KOPT-K1 (cell line): ENCODE results near the gene PDPK1.
"Not testable (repeated sequence)": the region's sequence is repeated elsewhere in the genome, so short reads cannot be mapped to it uniquely, and the experiment has no call there.

ENCODE experiments used
- H3K27ac ChIP-seq: fragments of 200-600 bp; sonication (generic); 2 replicates; pipeline ENCODE4 v1.5.1; 2016; ENCODE audit warnings: antibody characterized with exemption, mild to moderate bottlenecking, low read depth, low read length; ENCODE audit not compliant: poor library complexity, severe bottlenecking
- H3K36me3 ChIP-seq: fragments of 200-600 bp; sonication (generic); 2 replicates; pipeline ENCODE4 v1.5.1; 2017; ENCODE audit warnings: antibody characterized with exemption, mild to moderate bottlenecking, low read length, moderate library complexity; ENCODE audit not compliant: insufficient read depth
- H3K9me3 ChIP-seq: fragments of 200-600 bp; sonication (generic); 2 replicates; pipeline ENCODE4 v1.5.1; 2017; ENCODE audit warnings: antibody characterized with exemption, low read length, mild to moderate bottlenecking; ENCODE audit not compliant: insufficient read depth, poor library complexity, severe bottlenecking

The PDPK1 gene

GRCh38 chr16:2539845-2540458, 2.1 kb downstream of the PDPK1 start:
- not testable (repeated sequence) for H3K27ac ChIP-seq, H3K36me3 ChIP-seq, H3K9me3 ChIP-seq

GRCh38 chr16:2540912-2541311, 3.1 kb downstream of the PDPK1 start:
- not testable (repeated sequence) for H3K9me3 ChIP-seq, H3K36me3 ChIP-seq, H3K27ac ChIP-seq

DNA sequence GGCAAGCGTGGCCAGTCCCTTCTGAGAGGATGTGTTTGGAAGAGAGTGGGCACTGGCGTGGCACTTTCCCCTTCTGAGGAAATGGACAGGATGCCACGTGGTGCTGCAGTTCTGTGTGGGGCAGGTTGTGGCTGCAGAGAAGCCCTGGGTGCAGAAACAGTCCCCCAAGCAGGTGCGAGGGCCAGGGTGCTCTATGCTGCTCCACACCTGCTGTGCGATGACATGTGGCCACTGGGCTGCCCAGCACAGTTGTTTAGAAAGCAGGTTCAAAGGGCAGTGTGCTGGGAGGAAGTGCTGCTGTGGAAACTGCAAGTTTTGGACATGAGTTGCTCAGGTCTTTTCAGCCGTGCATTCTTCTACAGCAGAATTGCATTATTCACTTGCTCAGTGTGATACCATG, 3.6 kb downstream of the PDPK1 start:
- not testable (repeated sequence) for H3K27ac ChIP-seq, H3K36me3 ChIP-seq, H3K9me3 ChIP-seq

GRCh38 chr16:2543771-2544170, 6.0 kb downstream of the PDPK1 start:
- not testable (repeated sequence) for H3K36me3 ChIP-seq, H3K9me3 ChIP-seq, H3K27ac ChIP-seq

DNA sequence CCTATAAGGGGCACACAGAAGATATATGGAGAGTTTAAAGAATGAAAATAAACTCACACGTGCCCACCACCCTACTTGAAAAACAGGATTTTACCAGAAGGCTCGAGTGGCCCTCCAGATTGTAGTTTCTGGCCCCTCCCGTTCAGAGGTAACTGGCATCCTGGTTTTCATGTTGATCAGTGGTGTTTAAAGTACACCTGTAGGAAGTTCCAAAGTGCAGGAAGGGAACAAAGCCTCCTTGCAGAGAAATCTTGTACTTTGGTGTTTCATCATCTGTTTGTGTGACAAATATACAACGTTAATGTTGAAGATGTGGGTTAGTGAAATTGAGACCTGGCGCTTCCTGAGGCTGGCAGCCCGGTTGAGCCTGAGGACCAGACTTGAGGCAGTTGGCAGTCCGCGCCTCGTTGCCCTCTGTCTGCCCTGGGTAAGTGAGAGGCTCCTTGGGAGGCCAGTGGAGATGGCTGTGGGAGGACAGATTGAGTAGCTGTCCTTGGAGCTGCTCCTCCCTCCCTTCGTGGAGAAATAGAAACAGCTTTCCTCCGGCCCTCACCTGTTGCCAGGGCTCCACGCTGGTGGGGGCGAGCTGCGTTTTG, 12.6 kb downstream of the PDPK1 start:
- not testable (repeated sequence) for H3K27ac ChIP-seq, H3K36me3 ChIP-seq, H3K9me3 ChIP-seq

DNA sequence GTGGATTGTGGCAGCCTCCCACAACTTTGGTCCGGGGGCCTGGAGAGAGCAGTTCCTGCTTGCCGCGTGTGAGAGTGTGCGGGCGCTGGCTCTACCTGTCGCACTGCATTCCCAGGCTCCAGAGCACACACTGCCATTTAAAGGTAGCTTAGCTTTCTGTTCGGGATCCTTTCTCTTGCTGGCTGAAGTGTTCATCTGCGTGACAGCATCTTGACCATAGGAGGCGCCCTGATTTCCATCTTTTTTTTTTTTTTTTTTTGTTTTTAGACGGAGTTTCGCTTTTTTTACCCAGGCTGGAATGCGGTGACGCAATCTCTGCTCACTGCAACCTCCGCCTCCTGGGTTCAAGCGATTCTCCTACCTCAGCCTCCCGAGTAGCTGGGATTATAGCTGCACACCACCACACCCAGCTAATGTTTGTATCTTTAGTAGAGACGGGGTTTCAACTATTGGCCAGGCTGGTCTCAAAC, 13.6 kb downstream of the PDPK1 start:
- not testable (repeated sequence) for H3K27ac ChIP-seq, H3K36me3 ChIP-seq, H3K9me3 ChIP-seq

- H3K27ac ChIP-seq, H3K9me3 ChIP-seq, H3K36me3 ChIP-seq: not testable (repeated sequence)
These were observed 17.0 kb downstream of the PDPK1 start for GRCh38 chr16:2554709-2555425.

- H3K9me3 ChIP-seq, H3K36me3 ChIP-seq, H3K27ac ChIP-seq: not testable (repeated sequence)
These were observed 19.3 kb downstream of the PDPK1 start for GRCh38 chr16:2557150-2557549.

DNA sequence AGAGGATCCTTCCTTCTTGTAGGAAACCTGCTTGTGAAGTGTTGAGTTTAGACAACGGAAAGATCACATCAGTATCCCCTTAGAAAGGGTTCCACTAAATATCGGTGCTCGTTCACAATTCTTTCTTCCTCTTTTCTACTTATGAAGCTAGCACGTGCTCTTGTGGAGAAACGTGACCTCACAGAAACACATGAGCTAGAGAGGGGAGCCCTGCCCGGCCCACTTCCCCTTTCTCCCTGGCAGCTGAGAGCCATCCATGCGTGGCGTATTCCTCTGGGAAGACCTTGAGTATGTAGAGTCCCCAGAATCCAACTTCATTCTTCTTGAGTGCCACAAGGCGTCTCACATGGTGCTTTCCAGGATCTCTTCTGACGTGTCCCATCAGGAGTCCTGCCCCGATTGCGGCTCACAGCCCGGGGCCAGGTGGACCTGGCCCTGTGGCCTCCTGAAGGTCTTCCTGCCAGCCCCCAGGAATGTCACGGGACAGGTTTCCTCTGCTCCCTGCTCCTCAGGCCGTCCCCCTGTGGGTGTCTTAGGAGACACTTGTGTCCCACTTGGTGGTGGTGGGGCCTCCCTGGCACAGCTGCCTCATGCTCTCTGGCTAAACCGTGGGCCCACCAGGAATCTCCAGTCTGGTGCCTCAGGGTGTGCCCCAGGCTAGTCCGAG, 22.4 kb downstream of the PDPK1 start:
- H3K9me3 ChIP-seq, H3K36me3 ChIP-seq, H3K27ac ChIP-seq: not testable (repeated sequence)

GRCh38 chr16:2560798-2561133, 22.9 kb downstream of the PDPK1 start:
- not testable (repeated sequence) for H3K36me3 ChIP-seq, H3K27ac ChIP-seq, H3K9me3 ChIP-seq

DNA sequence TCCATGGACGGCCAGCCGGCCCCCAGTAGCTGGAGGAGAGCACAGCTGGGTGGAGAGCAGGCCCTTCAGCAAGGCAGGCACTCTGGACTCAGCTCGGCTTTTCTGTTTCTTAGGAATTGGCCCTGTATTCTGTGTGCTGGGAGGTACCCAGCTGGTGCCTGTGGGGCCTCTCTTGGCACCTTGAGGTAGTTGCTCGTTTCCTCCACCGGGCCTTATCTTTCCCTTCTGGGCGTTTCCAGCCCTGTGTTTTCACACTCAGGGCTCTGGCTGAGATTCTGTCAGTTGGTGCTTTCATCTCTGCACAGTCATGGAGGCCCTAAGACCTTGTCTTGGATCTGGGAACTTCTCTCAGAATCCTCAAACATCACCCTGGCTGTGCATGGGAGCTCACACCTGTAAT, 29.7 kb downstream of the PDPK1 start:
- not testable (repeated sequence) for H3K9me3 ChIP-seq, H3K36me3 ChIP-seq, H3K27ac ChIP-seq

- not testable (repeated sequence) for H3K36me3 ChIP-seq, H3K27ac ChIP-seq, H3K9me3 ChIP-seq
These were observed 30.8 kb downstream of the PDPK1 start for GRCh38 chr16:2568573-2568972.

DNA sequence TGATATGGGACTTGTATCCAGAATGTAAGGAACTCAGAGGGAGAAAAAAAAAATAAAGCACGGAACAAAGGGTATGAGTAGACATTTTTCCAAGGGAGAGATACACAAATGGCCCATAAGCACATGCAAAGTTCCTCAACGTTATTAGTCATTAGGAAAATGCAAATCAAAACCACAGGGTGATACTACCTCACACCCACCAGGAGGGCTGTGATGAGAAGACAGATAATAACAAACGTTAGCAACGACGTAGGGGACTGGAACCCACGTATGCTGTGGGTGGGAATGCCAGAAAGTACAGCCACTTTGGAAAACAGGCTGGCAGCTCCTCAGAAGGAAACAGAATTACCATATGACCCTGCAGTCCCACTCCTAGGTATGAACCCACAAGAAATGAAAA, 34.9 kb downstream of the PDPK1 start:
- H3K36me3 ChIP-seq, H3K27ac ChIP-seq, H3K9me3 ChIP-seq: not testable (repeated sequence)

GRCh38 chr16:2575839-2576238, 38.0 kb downstream of the PDPK1 start:
- H3K36me3 ChIP-seq, H3K27ac ChIP-seq, H3K9me3 ChIP-seq: not testable (repeated sequence)

DNA sequence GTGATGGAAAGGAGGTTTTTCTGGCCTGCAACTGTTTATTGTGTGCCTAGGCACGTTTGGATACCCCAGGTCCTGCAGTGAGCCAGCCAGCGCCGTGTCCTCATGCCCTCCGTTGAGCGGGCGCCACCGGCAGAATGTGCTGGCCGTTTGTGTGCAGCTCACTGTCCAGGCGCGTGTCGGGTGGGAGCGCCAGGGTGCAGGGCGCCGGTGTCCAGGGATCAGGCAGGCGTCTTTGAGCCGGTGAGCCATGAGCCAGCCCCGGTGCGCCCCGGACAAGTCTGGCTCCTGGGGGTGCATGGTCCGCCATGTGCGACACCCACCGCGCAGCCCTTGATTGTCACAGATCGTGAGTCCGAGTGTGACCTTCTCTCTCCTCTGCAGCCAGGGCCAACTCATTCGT, 39.2 kb downstream of the PDPK1 start:
- not testable (repeated sequence) for H3K9me3 ChIP-seq, H3K27ac ChIP-seq, H3K36me3 ChIP-seq

DNA sequence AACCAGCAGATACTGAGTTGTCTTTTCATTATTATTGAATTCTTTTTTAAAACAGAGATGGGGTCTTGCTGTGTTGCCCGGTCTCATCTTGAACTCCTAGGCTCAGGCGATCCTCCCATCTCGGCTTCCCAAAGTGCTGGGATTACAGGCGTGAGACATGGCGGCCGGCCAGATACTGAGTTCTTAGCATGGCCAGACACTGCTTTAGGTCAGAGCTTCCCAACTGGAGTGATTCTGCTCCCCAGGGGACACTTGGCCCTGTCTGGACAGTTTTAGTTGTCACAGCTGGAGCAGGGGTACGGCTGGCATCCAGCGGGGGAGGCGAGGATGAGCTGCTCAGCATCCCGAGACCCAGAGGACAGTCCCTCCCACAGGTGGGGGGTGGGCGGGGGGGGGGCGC, 41.1 kb downstream of the PDPK1 start:
- not testable (repeated sequence) for H3K36me3 ChIP-seq, H3K9me3 ChIP-seq, H3K27ac ChIP-seq
